GM21723 (cell line): ENCODE measurements around the gene CEP192.
A peak's percentile ranks its signal among the peaks of the same experiment; 100 is the strongest.
"Not testable (repeated sequence)": the region's sequence is repeated elsewhere in the genome, so short reads cannot be mapped to it uniquely, and the experiment has no call there.

ENCODE experiments used
- ATAC-seq: cut with Tn5 transposase; IDR thresholded peaks from one replicate; pipeline ENCODE4 v1.9.1; 2021; ENCODE audit warnings: mild to moderate bottlenecking, moderate library complexity; ENCODE audit not compliant: unreplicated experiment

CEP192 gene, protein sequence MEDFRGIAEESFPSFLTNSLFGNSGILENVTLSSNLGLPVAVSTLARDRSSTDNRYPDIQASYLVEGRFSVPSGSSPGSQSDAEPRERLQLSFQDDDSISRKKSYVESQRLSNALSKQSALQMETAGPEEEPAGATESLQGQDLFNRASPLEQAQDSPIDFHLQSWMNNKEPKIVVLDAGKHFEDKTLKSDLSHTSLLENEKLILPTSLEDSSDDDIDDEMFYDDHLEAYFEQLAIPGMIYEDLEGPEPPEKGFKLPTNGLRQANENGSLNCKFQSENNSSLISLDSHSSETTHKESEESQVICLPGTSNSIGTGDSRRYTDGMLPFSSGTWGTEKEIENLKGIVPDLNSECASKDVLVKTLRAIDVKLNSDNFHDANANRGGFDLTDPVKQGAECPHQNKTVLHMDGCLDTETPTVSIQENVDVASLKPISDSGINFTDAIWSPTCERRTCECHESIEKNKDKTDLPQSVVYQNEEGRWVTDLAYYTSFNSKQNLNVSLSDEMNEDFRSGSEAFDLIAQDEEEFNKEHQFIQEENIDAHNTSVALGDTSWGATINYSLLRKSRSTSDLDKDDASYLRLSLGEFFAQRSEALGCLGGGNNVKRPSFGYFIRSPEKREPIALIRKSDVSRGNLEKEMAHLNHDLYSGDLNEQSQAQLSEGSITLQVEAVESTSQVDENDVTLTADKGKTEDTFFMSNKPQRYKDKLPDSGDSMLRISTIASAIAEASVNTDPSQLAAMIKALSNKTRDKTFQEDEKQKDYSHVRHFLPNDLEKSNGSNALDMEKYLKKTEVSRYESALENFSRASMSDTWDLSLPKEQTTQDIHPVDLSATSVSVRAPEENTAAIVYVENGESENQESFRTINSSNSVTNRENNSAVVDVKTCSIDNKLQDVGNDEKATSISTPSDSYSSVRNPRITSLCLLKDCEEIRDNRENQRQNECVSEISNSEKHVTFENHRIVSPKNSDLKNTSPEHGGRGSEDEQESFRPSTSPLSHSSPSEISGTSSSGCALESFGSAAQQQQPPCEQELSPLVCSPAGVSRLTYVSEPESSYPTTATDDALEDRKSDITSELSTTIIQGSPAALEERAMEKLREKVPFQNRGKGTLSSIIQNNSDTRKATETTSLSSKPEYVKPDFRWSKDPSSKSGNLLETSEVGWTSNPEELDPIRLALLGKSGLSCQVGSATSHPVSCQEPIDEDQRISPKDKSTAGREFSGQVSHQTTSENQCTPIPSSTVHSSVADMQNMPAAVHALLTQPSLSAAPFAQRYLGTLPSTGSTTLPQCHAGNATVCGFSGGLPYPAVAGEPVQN (N-terminal part only)

GRCh38 chr18:12990967-12991820 lies at the start of gene CEP192:
CEP192 (plus strand) TSS chr18:12991362; CDS start chr18:12999425, 8,063 bp downstream.
- ATAC-seq, result peak; percentile 86

DNA sequence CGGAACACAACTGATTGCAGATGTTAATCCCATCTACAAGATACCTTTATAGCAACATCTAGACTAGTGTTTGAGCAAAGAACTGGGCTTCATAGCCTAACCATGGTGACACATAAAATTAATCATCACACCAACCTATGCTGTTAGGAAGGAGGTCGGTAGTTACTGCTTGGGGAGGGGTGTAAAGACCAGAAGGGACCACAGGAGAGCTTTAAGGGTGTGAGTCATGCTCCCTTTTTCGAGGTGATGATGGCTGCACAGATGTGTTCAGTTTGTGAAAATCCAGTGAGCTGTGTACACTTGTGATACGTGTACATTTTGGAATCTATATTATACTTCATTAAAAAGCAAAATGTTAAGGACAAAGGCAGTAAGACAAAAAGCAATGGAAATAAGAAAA lies 47.9 kb upstream of the CEP192 start:
- ATAC-seq, result no peak

DNA sequence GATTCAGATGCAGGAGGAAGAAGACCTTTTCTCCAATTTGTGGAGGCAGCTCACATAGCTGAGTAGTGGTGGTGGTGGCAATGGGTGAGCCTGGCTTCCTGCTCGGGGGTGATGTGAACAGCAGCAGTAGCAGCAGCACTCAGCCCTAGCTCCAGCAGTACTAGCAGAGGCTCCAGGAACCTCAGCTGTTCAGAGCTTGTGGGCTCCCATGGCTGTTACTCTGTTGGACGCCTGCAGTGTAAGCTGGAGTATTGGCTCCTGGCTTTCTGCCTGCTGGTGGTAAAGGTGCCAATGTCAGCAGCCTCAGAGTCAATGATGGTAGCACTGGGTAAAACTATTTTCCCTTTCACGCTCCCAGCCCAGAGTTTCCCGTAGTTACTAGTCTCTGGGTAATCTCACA lies 46.5 kb upstream of the CEP192 start:
- no peak for ATAC-seq

DNA sequence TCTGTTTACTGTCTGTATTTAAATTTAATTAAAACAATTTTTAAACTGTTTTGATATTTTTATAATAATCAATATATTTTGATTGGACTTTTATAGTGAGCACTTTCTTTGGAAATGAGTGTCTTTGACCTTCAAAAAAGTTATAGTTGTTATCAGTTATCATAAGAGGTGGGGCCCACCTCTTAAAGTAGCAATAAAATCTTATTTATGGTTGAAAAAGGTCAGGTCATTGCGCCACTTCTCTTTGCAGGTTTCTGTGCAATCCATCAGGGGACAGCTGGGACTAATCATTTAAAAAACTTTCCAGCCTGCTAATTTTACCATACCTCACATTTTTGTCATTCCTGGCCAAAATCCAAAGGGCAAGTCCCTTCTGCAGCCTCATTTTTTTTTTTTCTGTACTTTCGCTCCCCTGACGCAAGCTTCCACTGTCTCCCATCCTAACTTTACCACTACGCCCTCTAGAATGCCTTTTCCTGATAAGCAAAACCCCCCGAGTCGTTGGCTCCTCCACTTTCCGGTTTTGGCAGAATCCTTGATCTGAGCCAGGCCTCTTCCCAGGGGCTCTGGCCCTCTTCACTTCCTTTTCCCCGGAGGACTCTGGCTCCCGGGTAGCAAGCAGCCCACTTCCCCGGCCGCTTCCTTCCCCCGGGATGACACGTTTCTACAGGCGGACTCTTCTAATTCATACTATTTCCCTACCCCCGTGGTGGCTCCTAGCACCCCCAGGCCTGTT lies 44.4 kb upstream of the CEP192 start:
- no peak for ATAC-seq

- ATAC-seq, result peak; percentile 82
Observed at GRCh38 chr18:12947285-12948049, 43.7 kb upstream of the CEP192 start, which contains the start of gene SEH1L. SEH1L (plus strand) TSS chr18:12948011; CDS start chr18:12948122, 111 bp downstream.

GRCh38 chr18:12948050-12948804 lies 42.9 kb upstream of the CEP192 start:
- ATAC-seq, result peak; percentile 72

DNA sequence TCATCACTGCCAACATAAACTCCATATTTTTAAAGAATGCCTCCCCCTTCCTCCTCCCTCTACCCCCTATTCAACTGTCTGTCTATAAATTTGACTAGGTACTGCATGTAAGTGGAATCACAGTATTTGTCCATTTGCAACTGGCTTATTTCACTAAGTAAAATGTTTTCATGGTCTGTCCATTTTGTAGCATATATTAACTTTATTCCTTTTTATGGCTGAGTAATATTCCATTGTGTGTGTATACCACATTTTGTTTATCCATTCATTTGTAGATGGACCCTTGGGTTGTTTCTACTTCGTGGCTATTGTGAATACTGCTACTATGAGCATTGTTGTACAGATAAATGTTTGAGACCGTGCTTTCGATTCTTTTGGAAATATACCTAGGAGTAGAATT lies 32.7 kb upstream of the CEP192 start:
- no peak for ATAC-seq

DNA sequence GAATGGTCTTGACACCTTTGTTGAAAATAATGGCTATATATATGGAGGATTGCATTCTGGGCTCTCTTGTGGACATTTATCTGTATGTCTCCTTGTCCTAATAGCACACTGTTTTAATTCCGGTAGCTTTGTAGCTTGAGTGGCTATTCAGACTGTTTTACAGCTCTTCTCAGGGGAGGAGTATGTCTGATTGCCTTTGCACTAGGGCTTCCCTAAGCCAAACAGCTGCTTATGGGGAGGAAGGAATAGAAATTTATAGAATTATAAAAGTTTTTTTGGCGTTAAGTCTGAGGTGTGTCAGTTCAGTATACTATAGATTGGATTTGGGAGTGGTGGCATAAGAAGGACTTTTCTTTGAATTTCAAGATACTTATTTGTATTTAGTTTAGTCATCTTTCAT lies 30.8 kb upstream of the CEP192 start:
- no peak for ATAC-seq

DNA sequence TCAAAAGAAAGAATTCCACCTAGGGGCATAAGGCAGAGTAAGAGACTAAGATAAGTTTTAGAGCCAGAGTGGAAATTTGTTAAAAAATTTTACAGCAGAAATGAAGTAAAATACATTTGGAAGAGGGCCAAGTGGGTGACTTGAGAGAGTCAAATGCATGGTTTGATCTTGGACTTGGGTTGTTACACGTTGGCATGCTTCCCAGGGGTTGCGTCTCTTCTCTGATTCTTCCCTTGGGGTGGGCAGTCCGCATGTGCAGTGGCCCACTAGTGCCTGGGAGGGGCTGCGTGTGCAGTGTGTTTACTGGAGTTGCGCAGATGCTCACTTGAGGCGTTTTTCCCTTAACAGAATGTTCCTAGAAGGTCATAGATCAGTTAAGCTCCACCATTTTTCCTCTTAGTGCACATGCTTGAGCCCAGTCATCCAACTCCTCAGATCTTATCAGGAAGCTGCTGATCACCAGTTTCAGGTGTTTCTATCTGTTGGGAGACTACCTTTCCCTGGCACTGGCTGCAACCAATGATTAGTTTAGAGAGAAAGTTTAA lies 30.2 kb upstream of the CEP192 start:
- no peak for ATAC-seq

DNA sequence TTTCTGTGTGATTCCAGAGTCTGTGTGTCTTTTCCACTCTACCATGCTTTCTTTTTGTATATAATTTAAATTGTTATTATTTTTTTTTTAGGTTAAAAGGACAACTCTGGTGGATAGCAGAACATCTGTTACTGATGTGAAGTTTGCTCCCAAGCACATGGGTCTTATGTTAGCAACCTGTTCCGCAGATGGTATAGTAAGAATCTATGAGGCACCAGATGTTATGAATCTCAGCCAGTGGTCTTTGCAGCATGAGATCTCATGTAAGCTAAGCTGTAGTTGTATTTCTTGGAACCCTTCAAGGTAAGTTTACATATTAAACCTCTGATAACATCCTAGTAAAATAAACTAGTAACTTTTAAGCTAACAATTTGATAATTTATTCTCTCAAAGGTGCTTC lies 28.1 kb upstream of the CEP192 start:
- no peak for ATAC-seq

DNA sequence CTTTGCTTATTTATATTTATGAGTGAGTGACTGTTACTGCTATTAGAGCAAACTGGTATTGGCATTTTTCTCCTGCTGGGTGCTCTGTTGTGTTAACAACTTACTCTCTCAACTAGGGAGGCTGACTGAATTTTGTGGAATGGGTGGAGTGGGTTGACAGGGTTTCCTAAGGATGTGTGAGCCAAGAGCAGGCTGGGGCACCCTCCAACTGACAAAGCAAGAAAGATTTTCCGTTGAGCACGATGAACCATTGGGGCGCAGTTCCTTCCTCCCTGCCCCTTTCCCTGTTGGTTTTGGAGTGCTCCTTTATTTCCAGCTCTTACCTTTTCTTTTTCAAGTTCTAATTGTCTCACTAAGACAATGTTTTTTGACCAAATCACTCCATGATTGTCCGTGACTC lies 23.0 kb upstream of the CEP192 start:
- no peak for ATAC-seq

GRCh38 chr18:12968619-12969018 lies 22.5 kb upstream of the CEP192 start:
- no peak for ATAC-seq

DNA sequence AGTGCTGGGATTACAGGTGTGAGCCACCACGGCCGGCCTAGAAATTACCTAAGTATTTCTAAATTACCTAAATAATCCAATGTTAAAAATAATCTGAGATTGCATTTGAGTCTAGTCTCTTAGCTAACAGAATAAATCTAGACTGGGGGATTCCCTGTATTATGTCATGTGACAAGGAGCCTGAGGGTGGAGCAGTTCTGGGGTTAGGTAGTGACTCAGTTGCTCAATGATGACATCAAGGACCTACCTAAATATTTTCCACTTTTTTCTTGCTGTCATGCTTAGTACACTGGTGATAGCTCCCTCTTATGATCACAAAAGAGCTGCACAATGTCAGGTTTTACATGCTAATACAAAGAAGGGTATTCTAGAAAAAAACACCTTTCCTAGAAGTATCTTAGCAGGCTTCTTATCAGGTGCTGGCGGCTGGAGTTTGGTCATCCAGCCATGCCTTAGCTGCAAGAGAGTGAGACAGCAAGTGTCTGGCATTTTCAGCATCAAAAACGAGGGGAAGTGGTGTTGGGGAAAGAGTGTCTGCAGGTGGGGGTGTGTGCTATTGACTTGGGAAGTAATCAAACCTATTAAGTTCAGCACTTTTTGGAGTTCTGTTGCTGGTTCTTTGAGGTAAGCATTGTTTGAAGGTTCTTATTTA lies 17.5 kb upstream of the CEP192 start:
- no peak for ATAC-seq

DNA sequence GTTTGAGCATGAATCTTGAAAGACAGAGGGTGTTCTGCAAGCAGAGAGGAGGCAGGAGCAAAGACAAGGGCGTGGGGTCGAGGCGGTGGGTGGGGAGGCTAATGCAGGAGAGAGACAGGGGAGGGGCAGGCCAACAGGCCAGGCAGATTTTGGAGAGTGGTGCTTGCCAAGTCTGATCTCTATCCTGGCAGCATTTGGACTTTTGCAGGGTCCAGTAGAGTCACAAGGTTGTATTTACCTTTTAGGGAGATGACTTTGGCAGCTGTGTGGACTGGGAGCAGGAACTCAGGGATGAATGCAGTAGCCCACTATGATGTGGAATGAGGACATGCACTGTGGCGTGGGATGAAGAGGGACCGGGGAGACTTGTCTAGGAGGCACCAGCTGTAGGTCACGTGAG lies 15.7 kb upstream of the CEP192 start:
- no peak for ATAC-seq

DNA sequence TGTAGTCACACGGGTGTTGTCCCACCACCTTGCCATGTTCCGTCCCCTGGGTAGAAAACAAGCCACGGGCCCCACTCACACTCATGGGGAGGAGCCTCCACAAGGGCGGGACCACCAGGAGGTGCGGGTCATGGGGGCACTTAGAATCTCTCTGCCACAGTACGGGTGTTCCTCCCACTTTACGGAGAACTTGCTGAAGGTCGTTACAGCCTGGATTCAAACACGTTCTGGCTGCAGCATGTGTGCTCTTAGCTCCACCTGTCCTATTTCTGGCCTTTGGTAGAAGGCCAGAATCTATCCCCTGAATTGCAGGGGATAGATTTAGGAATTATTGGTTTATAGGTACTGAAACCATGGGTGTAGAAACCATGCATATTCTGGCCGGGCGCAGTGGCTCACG lies 14.9 kb upstream of the CEP192 start:
- ATAC-seq, result no peak

GRCh38 chr18:12980065-12980464 lies 11.1 kb upstream of the CEP192 start:
- not testable (repeated sequence) for ATAC-seq
